NCI-H82 treated with DMSO at 0.1 percent for 48 hours (cell line): ENCODE results near the gene ESRRG.

ENCODE experiments used
- DNase-seq: peaks from one replicate; lab custom pipeline; 2025; ENCODE audit not compliant: unreplicated experiment; lab: John Stamatoyannopoulos, UW

ESRRG gene

GRCh38 chr1:216457356-216457755 is 265.9 kb downstream of the ESRRG start:
- no peak for DNase-seq

GRCh38 chr1:216456682-216457081 is 266.5 kb downstream of the ESRRG start:
- DNase-seq: no peak

GRCh38 chr1:216453777-216454176 is 269.5 kb downstream of the ESRRG start:
- DNase-seq: no peak
